HG03108 (cell line): ENCODE results near the gene IRAK2.

Experiments
- ATAC-seq: cut with Tn5 transposase; IDR thresholded peaks from one replicate; pipeline ENCODE4 v1.9.1; 2021; ENCODE audit warnings: moderate library complexity; ENCODE audit not compliant: unreplicated experiment

Gene IRAK2

GRCh38 chr3:10279384-10280176, 114.9 kb downstream of the IRAK2 start:
- ATAC-seq, result no peak

- no peak for ATAC-seq
Measured at GRCh38 chr3:10280177-10280529, 115.4 kb downstream of the IRAK2 start.

- ATAC-seq, result no peak
Measured at GRCh38 chr3:10280571-10280970, 115.9 kb downstream of the IRAK2 start.

- no peak for ATAC-seq
Measured at GRCh38 chr3:10281951-10282350, 117.2 kb downstream of the IRAK2 start.

- ATAC-seq, result no peak
Measured at GRCh38 chr3:10283638-10284037, 118.9 kb downstream of the IRAK2 start.

GRCh38 chr3:10284496-10284895, 119.8 kb downstream of the IRAK2 start:
- no peak for ATAC-seq

- ATAC-seq, result no peak
Measured at GRCh38 chr3:10285272-10286132, 120.8 kb downstream of the IRAK2 start.

GRCh38 chr3:10286133-10286524, 121.4 kb downstream of the IRAK2 start:
- ATAC-seq, result no peak

- no peak for ATAC-seq
Measured at GRCh38 chr3:10286596-10287295, 122.0 kb downstream of the IRAK2 start.

GRCh38 chr3:10287936-10288574, 123.3 kb downstream of the IRAK2 start:
- ATAC-seq, result no peak

GRCh38 chr3:10288575-10288960, 123.8 kb downstream of the IRAK2 start:
- no peak for ATAC-seq

GRCh38 chr3:10289077-10289476, 124.4 kb downstream of the IRAK2 start:
- no peak for ATAC-seq

- ATAC-seq, result no peak
Measured at GRCh38 chr3:10289787-10290355, 125.2 kb downstream of the IRAK2 start.

GRCh38 chr3:10290481-10291176, 125.9 kb downstream of the IRAK2 start:
- no peak for ATAC-seq

- no peak for ATAC-seq
Measured at GRCh38 chr3:10291641-10292040, 126.9 kb downstream of the IRAK2 start.

- ATAC-seq, result peak; percentile 65
Measured at GRCh38 chr3:10292505-10293419, 128.0 kb downstream of the IRAK2 start, which contains the start of gene GHRL. GHRL (minus strand) TSS chr3:10292947; CDS start chr3:10290180, 2,767 bp downstream.
